ENCODE measurements around the gene APOBEC3F.

DNA sequence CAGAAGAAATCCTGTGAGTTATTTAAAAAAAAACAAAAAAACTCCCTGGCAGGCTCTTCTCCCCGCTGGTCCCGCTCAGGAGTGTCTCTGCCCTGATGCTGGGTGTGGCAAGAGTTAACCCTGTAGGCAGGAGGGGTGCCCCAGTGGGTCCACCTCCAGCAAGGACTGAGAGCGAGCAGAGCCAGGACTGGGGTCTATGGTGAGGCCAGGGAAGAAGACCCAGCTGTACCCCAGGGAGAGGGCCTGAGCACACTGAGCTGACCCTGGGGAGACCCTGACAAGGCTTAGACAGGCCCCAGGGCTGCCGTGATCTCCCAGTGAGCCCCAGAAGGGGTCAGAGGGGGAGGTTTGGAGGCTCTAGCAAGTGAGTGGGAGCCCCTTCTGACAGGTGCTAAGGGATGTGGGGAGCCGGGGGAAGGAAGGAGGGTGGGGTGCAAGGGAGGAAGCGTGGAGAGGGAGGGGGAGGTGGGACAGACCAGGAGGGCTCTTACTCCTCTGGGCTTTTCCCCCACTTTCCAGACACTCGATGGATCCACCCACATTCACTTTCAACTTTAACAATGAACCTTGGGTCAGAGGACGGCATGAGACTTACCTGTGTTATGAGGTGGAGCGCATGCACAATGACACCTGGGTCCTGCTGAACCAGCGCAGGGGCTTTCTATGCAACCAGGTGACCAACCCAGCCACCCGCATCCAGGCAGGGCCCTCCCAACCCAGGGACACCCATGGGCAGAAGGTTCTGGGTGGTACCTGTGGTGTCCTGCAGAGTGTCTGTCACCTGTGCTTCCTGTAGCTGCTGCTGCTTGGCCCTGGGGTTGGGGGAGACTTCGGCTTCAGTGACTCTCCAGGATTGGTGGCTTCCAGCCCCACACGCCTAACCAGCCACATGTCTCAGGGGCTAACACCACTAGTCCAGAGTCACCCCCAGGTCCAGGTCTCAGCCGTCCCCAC lies 42.8 kb downstream of the APOBEC3F start:
- TF ChIP-seq, protein P1, sequence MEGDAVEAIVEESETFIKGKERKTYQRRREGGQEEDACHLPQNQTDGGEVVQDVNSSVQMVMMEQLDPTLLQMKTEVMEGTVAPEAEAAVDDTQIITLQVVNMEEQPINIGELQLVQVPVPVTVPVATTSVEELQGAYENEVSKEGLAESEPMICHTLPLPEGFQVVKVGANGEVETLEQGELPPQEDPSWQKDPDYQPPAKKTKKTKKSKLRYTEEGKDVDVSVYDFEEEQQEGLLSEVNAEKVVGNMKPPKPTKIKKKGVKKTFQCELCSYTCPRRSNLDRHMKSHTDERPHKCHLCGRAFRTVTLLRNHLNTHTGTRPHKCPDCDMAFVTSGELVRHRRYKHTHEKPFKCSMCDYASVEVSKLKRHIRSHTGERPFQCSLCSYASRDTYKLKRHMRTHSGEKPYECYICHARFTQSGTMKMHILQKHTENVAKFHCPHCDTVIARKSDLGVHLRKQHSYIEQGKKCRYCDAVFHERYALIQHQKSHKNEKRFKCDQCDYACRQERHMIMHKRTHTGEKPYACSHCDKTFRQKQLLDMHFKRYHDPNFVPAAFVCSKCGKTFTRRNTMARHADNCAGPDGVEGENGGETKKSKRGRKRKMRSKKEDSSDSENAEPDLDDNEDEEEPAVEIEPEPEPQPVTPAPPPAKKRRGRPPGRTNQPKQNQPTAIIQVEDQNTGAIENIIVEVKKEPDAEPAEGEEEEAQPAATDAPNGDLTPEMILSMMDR (IDR thresholded peaks at IDR 0.05), result no peak
- TF ChIP-seq JUN (IDR thresholded peaks at IDR 0.05), result no peak
- TF ChIP-seq ZSCAN20 (CRISPR knock-in tag; IDR thresholded peaks at IDR 0.05), result no peak
